SHP77 (cell line): ENCODE data around the gene ABLIM2.
"Not testable (repeated sequence)": the region's sequence is repeated elsewhere in the genome, so short reads cannot be mapped to it uniquely, and the experiment has no call there.

Experiments used
- DNase-seq, 2 experiments: peaks; one replicate each; lab custom pipeline; 2025; lab: John Stamatoyannopoulos, UW

ABLIM2 gene

DNA sequence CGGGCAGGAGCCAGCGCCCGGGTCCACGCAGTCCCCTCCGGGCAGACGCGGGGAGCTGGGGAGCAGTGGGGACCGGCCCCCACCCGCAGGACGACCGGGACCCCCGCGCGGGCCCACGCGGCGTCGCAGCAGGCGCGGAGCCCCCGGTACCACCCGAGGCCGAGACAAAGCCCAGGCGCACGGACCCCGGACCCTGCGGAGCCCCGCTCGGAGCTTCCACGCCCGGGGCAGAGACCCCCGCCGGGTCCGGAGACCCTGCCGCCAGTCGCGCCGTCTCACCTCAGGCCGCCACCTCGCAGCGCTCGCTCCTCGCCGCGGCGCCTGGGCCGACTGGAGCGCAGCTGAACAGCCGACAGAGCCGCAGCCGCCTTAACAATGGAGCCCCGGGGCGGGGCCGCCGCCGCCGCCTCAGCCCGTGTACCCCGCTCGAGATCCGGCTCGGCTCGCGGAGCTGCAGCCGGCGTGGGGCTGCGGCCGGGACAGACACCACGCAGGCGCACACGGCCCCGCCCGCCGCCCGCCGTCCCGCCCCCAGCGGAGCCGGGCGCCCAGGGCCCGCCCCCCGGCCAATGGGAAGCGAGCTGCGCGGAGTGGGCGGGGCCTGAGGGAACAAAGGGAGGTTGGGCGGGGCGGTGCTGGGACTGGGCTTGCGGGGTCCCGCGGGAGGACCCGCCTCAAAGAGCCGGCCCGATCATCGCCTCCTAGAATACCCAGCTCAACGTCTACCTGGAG lies 219.1 kb downstream of the ABLIM2 start, which contains the start of gene AFAP1:
TSS of gene AFAP1 (minus strand) at position 485 of the 732 bp plus-strand sequence. CDS start 67,783 bp downstream, outside the sequence.
- DNase-seq = peak; percentile 44 to 57

DNA sequence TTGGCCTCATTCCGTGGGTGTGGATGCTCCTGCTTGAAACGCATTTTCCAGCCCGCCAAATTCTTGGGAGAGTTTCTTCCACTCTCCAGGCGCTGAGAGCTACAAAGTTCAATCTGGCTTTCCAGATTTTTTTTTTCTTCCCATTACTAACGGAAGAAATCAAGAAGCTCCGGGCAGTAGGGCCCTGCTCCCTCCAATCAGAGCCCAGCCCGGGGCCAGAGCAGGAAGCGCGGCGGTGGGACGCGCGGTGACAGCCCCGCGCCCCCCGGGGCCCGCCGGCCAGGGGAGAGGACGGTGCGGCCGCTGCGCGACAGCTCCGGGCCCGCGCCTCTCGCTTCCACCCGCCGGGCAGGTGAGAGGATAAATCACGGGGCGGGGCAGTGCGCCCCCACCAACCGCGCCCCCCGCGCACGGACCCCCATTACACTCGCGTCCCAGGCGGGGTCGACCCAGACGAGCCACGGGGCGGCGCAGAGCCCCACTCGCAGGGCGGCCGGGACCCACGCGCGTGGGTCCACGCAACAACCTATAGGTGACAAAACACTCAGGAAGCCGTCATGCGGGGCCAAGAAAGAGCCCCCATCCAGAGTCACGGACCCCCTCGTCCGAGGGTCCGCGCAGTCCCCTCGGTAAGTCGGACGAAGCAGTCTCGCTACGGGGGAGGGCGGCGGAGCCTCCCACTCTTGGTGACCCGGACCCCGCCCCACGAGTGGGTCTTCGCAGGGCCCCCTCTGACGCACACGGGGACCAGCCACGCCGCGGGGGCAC lies 219.8 kb downstream of the ABLIM2 start:
- no peak for DNase-seq

DNA sequence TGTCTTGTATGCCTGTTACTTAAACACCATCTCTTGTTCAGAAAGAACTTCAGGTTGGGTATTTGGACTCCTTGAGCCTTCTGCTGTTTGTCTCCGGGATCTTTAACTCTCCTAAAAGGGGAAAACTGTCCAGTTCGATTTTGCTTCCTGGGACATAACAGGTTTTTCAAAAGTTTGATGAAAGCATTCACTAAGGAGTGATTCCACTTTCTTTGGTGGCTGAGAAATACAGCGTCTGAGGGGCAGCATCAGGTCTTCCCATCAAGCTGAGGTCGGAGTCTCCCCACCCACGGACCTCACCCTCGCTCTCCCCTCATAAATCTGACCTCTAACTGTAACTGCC lies 220.4 kb downstream of the ABLIM2 start:
- DNase-seq = no peak

- DNase-seq = no peak
These were observed 221.6 kb downstream of the ABLIM2 start for GRCh38 chr4:7937006-7937405.

DNA sequence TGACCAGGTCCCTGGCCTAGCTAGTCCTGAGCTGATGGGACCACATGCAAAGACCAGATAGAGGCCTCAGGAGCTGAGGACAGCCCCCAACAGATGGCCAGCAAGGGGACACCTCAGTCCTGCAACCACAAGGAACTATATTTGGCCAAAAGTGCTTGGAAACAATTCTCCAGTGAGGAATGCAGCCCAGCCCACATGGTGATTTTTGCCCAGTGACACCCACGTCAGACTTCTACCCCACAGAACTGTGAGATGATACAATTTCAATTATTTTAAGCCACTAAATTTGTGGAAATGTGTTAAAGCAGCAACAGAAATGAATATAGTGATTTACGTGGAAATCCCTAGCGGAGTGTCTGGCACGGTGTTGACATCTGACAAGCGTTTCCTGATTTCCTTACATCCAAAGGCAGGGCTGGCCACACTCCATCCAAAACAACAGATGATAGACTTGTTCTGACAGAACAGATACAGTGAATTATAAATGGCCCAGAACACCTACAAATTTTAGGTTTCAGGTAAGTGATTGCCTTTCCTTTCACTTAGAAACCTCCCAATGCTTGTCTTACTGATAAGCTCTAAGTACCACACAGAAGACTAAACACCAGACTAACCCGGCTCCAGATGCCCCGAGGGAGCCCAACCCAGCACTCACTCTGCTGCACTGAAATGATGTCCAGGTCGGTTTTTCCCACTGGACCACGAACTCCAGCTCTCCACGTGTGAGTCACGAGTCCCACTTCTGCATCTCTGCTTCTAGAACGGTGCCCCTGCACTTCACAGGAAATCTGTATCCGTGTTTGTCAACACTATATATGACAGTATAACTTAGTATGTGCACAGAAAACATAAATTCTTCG lies 224.7 kb downstream of the ABLIM2 start:
- no peak for DNase-seq

GRCh38 chr4:7932287-7932686 lies 226.3 kb downstream of the ABLIM2 start:
- DNase-seq = no peak

DNA sequence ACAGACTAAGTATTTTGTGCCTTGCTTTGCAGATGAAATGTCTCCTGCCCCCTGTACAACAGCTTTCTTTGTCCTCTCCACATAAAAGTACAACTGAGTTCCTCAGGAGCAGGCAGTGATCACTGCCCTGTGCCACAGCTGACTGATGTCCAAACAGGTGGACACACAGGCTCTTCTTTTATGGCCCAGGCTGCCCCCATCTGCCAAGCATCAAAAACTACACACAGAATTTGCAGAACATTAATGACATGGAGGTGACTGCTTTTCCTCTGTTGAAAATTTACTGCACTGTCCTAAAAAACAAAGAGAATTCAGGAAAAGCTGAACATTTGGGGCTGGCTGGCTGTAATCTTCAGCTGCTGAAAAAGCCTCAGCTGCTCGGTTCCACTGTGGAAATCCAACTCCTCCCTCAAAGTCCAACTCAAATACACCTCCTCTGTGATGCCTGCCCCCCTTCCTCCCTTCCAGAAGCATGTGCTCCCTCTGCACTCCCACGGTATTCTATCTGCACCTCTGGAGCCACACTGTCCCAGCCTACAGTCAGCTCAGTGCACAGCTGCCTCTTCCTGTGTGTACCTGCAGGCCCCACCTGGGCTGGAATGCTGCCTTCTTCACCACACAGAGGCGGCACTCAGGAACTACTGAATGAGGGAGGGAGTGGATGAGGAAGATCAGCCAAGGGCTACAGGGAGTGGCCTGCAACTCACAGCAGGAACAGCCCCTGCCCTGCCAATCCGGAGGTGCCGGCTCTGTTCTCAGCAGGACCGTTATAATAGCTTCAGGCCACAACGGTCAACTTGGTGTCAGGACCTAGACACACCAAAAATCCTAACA lies 229.3 kb downstream of the ABLIM2 start:
- peak in 1 of 2 experiments; percentile 21 for DNase-seq

- no peak for DNase-seq
These were observed 229.9 kb downstream of the ABLIM2 start for GRCh38 chr4:7928711-7929110.

- DNase-seq = no peak
These were observed 231.8 kb downstream of the ABLIM2 start for GRCh38 chr4:7926822-7927221.

DNA sequence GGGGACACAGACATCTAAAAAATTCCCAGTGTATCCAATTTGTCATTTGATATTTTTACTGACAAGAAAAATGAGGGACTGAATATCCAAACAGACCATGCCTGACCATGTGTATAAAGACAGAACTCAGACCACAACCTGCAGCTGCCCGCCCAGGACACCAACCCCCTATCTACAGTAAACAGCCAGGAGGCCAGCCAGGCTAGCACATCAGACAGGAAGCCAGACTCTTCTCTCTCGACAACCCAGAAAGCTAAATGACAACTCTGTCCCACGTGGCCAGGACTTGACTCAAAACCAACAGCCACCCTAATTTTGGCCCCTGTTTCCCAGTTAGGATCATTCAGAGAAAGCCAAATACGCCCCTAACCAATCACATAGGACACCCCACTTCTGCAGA lies 234.0 kb downstream of the ABLIM2 start:
- no peak for DNase-seq

- no peak for DNase-seq
These were observed 234.4 kb downstream of the ABLIM2 start for GRCh38 chr4:7924163-7924562.

GRCh38 chr4:7922466-7922865 lies 236.1 kb downstream of the ABLIM2 start:
- no peak for DNase-seq

DNA sequence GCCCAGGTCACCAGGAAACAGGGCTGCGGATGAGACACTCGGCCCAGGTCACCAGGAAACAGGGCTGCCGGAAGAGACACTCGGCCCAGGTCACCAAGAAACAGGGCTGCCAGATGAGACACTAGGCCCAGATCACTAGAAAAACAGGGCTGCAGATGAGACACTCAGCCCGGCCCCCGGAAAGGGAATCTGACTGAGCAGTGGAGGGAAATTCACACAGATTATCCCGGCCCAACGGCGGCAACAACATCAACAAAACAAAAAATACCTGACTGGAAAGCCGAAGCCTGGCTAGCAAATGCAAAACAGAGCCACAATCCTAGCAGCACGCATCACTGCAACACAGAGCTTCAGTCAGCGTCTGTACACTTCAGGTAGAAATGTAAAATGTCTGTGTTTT lies 239.6 kb downstream of the ABLIM2 start:
- no peak for DNase-seq

DNA sequence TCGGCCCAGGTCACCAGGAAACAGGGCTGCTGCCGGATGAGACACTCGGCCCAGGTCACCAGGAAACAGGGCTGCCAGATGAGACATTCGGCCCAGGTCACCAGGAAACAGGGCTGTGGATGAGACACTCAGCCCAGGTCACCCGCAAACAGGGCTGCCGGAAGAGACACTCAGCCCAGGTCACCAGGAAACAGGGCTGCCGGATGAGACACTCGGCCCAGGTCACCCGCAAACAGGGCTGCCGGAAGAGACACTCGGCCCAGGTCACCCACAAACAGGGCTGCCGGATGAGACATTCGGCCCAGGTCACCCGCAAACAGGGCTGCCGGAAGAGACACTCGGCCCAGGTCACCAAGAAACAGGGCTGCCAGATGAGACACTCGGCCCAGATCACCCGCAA lies 240.4 kb downstream of the ABLIM2 start:
- DNase-seq = not testable (repeated sequence)

DNA sequence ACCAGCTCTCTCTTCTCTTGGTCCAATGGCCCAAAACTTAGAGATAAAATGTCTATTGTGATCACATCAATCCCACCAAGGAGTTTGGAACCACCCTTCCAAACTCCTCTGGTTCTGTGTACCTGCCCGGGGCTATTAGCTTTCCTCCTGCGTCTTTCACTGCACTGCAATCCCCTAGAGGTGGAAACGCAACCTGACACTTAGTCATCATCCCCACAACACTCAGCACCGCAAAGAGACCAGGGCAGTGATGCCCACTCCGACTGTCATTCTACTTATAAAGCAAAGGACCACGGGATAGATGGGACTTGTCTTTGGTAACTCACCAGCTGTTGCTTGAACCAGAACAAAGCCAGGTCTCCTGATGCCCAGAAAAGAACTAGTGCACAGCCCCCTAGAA lies 240.9 kb downstream of the ABLIM2 start:
- DNase-seq = no peak

DNA sequence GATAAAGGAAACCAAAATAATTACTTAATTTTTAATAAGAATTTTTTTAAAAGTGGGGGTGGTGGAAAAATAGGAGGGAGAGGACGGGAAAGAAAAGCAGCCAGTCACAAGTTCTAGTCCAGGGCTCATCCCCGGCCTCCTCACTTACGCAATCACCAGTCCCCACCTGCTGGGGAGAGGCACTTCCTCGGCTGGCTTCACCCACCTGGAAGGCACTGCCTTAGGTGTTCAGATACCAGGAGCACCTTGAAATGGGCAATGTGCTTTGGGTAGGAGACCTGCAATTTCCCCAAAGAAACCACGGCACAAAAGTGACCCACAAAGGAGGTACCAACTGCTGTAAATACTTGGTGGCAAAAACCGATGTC lies 242.8 kb downstream of the ABLIM2 start:
- DNase-seq = no peak
